Measurements from ENCODE around the gene SHROOM3. TPM values are rescaled to one million over a fixed set of nuclear protein-coding genes. Genes with fewer than 3 reads are reported as not detected.

The SHROOM3 gene
- polyA plus RNA-seq, 1 experiment = 9.5 TPM

GRCh38 chr4:76781698-76782595 lies 346.9 kb downstream of the SHROOM3 start:
- Histone ChIP-seq H3K27me3 (ENCODE audit: control insufficient read depth, insufficient read depth, low read length) (no peaks in the 10 kb centered on the region), H3K4me3 (ENCODE audit: low read depth, low read length) (no peak overlapping the region; the same call in 1 of the 2 replicates), H3K9me3 (ENCODE audit: control insufficient read depth, insufficient read depth, low read length) (peaks cover 6% of the 10 kb centered on the region), H3K27ac (ENCODE audit: low read depth, low read length) (peak overlapping the region; percentile 82)
- no peak for TF ChIP-seq CTCF (IDR thresholded peaks at IDR 0.05; ENCODE audit: low read depth, low read length)
- ChIA-PET CTCF (interaction anchor here (0.9 kb wide), 1 partner anchor 24 kb away, joined by 5 read pairs; no protein-coding TSS in a partner anchor), POLR2A (interaction anchor here (0.6 to 2.6 kb wide), 5 partner anchors 24 to 1764 kb away, joined by 3 to 12 read pairs (median 3); partner anchors contain the start of gene SEPTIN11)
- DNase-seq (ENCODE audit: low read depth, low spot score) = peak; percentile 91

- peak; percentile 45 for DNase-seq (ENCODE audit: low read depth, low spot score)
- ChIA-PET POLR2A (interaction anchor here (1.2 to 2.6 kb wide), 3 partner anchors 30 to 166 kb away, joined by 3 to 12 read pairs (median 8); partner anchors contain the start of gene SEPTIN11), CTCF (interaction anchor here (1.0 kb wide), 1 partner anchor 19 kb away, joined by 3 read pairs; no protein-coding TSS in a partner anchor)
- H3K27me3 ChIP-seq (ENCODE audit: control insufficient read depth, insufficient read depth, low read length) = no peaks in the 10 kb centered on the region
- peaks cover 6% of the 10 kb centered on the region for H3K9me3 ChIP-seq (ENCODE audit: control insufficient read depth, insufficient read depth, low read length)
- no peak overlapping the region for H3K27ac ChIP-seq (ENCODE audit: low read depth, low read length)
- H3K4me3 ChIP-seq (ENCODE audit: low read depth, low read length) = no peak overlapping the region; the same call in 1 of the 2 replicates
- TF ChIP-seq CTCF (IDR thresholded peaks at IDR 0.05; ENCODE audit: low read depth, low read length) = no peak
Measured at GRCh38 chr4:76782837-76783236, 347.8 kb downstream of the SHROOM3 start.

DNA sequence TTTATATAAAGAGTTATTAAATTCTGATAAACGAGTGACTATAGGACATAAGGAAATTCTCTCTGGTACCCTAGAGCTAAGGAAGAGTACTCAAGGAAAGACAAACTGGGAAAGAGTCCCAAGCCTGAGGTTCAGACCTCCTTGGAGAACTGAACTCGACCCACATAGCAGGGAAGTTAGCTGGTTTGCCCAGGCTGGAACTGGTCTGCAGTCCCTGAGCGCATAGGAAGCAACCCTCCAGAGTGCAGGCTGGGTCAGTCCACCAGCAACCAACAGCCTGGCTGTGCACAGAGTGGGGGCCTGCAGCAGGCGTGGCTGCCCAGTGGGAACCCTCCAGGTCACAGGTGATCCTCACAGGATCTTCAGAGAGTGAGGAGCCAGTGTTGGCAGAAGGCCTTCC lies 348.8 kb downstream of the SHROOM3 start:
- Histone ChIP-seq H3K9me3 (ENCODE audit: control insufficient read depth, insufficient read depth, low read length) (peaks cover 6% of the 10 kb centered on the region), H3K27me3 (ENCODE audit: control insufficient read depth, insufficient read depth, low read length) (no peaks in the 10 kb centered on the region), H3K27ac (ENCODE audit: low read depth, low read length) (no peak overlapping the region), H3K4me3 (ENCODE audit: low read depth, low read length) (no peak overlapping the region)
- no peak for TF ChIP-seq CTCF (IDR thresholded peaks at IDR 0.05; ENCODE audit: low read depth, low read length)
- ChIA-PET CTCF (interaction anchor here (0.5 to 1.1 kb wide), 2 partner anchors 19 to 311 kb away, joined by 3 to 5 read pairs; no protein-coding TSS in a partner anchor), POLR2A (interaction anchor here (1.8 to 2.6 kb wide), 2 partner anchors 31 to 165 kb away, joined by 8 to 12 read pairs; partner anchors contain the start of gene SEPTIN11)
- DNase-seq (ENCODE audit: low read depth, low spot score) = no peak

- Histone ChIP-seq H3K9me3 (ENCODE audit: control insufficient read depth, insufficient read depth, low read length) (peaks cover 6% of the 10 kb centered on the region), H3K27me3 (ENCODE audit: control insufficient read depth, insufficient read depth, low read length) (no peaks in the 10 kb centered on the region), H3K4me3 (ENCODE audit: low read depth, low read length) (no peak overlapping the region), H3K27ac (ENCODE audit: low read depth, low read length) (no peak overlapping the region)
- peak; percentile 9; the same call in 1 of the 2 replicates for TF ChIP-seq CTCF (IDR thresholded peaks at IDR 0.05; ENCODE audit: low read depth, low read length)
- no peak for DNase-seq (ENCODE audit: low read depth, low spot score)
- CTCF ChIA-PET = interaction anchor here (1.1 kb wide), 1 partner anchor 20 kb away, joined by 3 read pairs; no protein-coding TSS in a partner anchor
- POLR2A ChIA-PET = interaction anchor here (1.8 kb wide), 1 partner anchor 31 kb away, joined by 8 read pairs; no protein-coding TSS in a partner anchor
Measured at GRCh38 chr4:76784237-76784636, 349.2 kb downstream of the SHROOM3 start.
